Vagina (tissue), 2 donors: ENCODE data around the gene USH1C. TPM values are rescaled to one million over a fixed set of nuclear protein-coding genes. Genes with fewer than 3 reads are reported as not detected.

ENCODE experiments used
- DNase-seq, 2 donors: peaks; one replicate each; pipeline ENCODE4 v3.0.0-alpha.2; 2017; ENCODE audit errors: extremely low spot score in 2 of 2
- H3K27ac ChIP-seq: fragments of 200-600 bp; sonication (generic); one replicate; pipeline ENCODE4 v1.5.1; 2019
- H3K27me3 ChIP-seq: fragments of 200-600 bp; sonication (generic); one replicate; pipeline ENCODE4 v1.5.1; 2019
- H3K36me3 ChIP-seq, 2 donors: fragments of 200-600 bp; sonication (generic); one replicate each; pipeline ENCODE4 v1.5.1; 2017 to 2019
- H3K4me1 ChIP-seq: fragments of 200-600 bp; sonication (generic); one replicate; pipeline ENCODE4 v1.5.1; 2019
- H3K4me3 ChIP-seq, 2 donors: fragments of 200-600 bp; sonication (generic); 1 replicate in 1 of 2; 2 replicates in 1 of 2; pipeline ENCODE4 v1.5.1; 2016 to 2019
- H3K9me3 ChIP-seq: fragments of 200-600 bp; sonication (generic); one replicate; pipeline ENCODE4 v1.5.1; 2019
- POLR2A ChIP-seq, 2 donors: fragments of 450-650 bp; IDR thresholded peaks; one replicate each; pipeline ENCODE4 v1.6.1; 2017; ENCODE audit warnings: antibody characterized with exemption in 2 of 2, mild to moderate bottlenecking in 2 of 2, moderate library complexity in 2 of 2
- POLR2AphosphoS5 ChIP-seq, 2 donors: sonication (generic); formaldehyde crosslinking; IDR thresholded peaks; one replicate each; pipeline ENCODE4 v1.9.0; 2017; ENCODE audit warnings: antibody characterized with exemption in 2 of 2, mild to moderate bottlenecking in 2 of 2, low read depth in 1 of 2; ENCODE audit not compliant: insufficient read depth in 1 of 2
- intact Hi-C: fragments of 100-400 bp; cut with DNase I; formaldehyde crosslinking; loops from one replicate; pipeline ENCODE4 v1.15.1; 2023
- total RNA-seq: library from RNA; depleted of rRNA; stranded (reverse); fragments of >200 nt; gene quantifications from one replicate; pipeline ENCODE4 v1.2.3, GENCODE V29; 2016
- TF ChIP-seq, protein P1 (sequence below), 3 experiments: fragments of 450-650 bp in 2 of 3; fragments of 200-600 bp in 1 of 3; sonication (generic) in 1 of 3; IDR thresholded peaks; one replicate each; pipeline ENCODE4 v1.5.1; 2017 to 2019; ENCODE audit warnings: antibody characterized with exemption in 3 of 3, mild to moderate bottlenecking in 2 of 3, moderate library complexity in 2 of 3

USH1C gene
- total RNA-seq, 1 donor from 2014 or later = not detected

GRCh38 chr11:17463546-17464174 lies 80.6 kb downstream of the USH1C start:
- Histone ChIP-seq H3K27me3 (no peaks in the 10 kb centered on the region), H3K4me3 (no peak overlapping the region), H3K27ac (no peak overlapping the region), H3K9me3 (no peaks in the 10 kb centered on the region), H3K36me3 (no peaks in the 10 kb centered on the region), H3K4me1 (no peaks in the 10 kb centered on the region)
- TF ChIP-seq POLR2A (IDR thresholded peaks at IDR 0.05) = no peak
- TF ChIP-seq, protein P1, sequence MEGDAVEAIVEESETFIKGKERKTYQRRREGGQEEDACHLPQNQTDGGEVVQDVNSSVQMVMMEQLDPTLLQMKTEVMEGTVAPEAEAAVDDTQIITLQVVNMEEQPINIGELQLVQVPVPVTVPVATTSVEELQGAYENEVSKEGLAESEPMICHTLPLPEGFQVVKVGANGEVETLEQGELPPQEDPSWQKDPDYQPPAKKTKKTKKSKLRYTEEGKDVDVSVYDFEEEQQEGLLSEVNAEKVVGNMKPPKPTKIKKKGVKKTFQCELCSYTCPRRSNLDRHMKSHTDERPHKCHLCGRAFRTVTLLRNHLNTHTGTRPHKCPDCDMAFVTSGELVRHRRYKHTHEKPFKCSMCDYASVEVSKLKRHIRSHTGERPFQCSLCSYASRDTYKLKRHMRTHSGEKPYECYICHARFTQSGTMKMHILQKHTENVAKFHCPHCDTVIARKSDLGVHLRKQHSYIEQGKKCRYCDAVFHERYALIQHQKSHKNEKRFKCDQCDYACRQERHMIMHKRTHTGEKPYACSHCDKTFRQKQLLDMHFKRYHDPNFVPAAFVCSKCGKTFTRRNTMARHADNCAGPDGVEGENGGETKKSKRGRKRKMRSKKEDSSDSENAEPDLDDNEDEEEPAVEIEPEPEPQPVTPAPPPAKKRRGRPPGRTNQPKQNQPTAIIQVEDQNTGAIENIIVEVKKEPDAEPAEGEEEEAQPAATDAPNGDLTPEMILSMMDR (IDR thresholded peaks at IDR 0.05) = no peak
- no peak for TF ChIP-seq POLR2AphosphoS5 (IDR thresholded peaks at IDR 0.05; ENCODE audit: insufficient read depth in 1 of 2, low read depth in 1 of 2)
- DNase-seq = no peak
- intact Hi-C loops = no loop called here

- Histone ChIP-seq H3K27me3 (no peaks in the 10 kb centered on the region), H3K4me1 (no peaks in the 10 kb centered on the region), H3K36me3 (no peaks in the 10 kb centered on the region), H3K27ac (no peak overlapping the region), H3K9me3 (no peaks in the 10 kb centered on the region), H3K4me3 (no peak overlapping the region)
- no peak for TF ChIP-seq POLR2A (IDR thresholded peaks at IDR 0.05)
- TF ChIP-seq POLR2AphosphoS5 (IDR thresholded peaks at IDR 0.05; ENCODE audit: insufficient read depth in 1 of 2, low read depth in 1 of 2) = no peak
- TF ChIP-seq, protein P1 (IDR thresholded peaks at IDR 0.05) = no peak
- DNase-seq = no peak
- intact Hi-C loops = no loop called here
These were observed 81.3 kb downstream of the USH1C start for GRCh38 chr11:17462940-17463339.

DNA sequence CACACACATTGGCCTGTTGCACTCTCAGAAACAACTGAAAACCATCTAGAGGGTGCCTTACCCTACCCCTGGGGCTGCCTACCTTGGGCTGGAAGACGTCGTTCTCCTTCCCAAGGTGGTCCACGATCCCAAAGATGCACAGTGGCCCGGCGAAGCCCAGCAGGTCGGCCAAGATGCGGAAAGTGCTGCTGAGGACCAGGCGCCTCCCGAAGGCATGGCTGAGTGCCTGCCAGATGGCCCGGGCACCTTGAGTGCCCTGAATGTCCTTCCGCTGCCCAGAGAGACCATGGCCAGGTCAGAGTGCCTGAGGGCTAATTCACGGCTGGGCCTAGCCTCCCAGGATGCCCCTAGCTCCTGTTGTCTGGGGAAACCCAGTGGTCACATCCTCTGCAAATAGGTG lies 83.8 kb downstream of the USH1C start:
- Histone ChIP-seq H3K9me3 (no peaks in the 10 kb centered on the region), H3K4me1 (no peaks in the 10 kb centered on the region), H3K27ac (no peak overlapping the region), H3K36me3 (no peaks in the 10 kb centered on the region), H3K4me3 (no peak overlapping the region), H3K27me3 (no peaks in the 10 kb centered on the region)
- no peak for DNase-seq
- TF ChIP-seq POLR2AphosphoS5 (IDR thresholded peaks at IDR 0.05; ENCODE audit: insufficient read depth in 1 of 2, low read depth in 1 of 2) = no peak
- TF ChIP-seq, protein P1 (IDR thresholded peaks at IDR 0.05) = no peak
- TF ChIP-seq POLR2A (IDR thresholded peaks at IDR 0.05) = no peak
- intact Hi-C loops = no loop called here

DNA sequence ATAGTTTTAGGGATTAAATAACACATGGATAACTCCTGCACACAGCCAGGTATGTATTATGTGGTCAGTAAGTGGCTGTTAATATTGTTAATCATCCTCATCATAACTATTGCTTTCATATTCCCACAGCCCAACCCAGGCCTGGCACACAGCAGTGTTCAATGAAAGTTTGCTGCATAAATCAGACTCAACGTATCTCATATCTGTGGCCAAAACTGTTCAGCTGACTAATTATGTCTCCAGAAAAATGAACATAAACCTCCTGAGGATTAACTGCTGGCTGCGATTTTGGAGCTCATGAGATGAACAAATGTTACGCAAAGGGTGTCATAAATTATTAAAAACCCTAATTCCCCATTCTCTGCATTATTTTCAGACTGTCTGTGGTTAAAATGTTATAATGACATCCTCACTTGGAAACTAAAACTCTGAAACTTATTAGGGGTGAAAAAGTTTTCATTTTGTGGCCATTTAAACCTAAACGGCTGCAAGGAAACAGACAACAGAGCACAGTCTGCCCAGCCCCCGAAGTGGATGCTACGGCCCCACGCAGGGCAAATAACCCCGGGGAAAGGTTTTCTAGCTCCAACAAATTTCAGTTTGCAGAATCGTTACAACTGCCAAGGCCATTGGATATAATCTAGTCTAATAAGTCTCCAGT lies 84.8 kb downstream of the USH1C start:
- no peaks in the 10 kb centered on the region for H3K27me3 ChIP-seq
- no peaks in the 10 kb centered on the region for H3K36me3 ChIP-seq
- intact Hi-C loops = no loop called here
- H3K27ac ChIP-seq = no peak overlapping the region
- H3K4me3 ChIP-seq = no peak overlapping the region
- H3K4me1 ChIP-seq = no peaks in the 10 kb centered on the region
- no peak for DNase-seq
- no peak for TF ChIP-seq POLR2AphosphoS5 (IDR thresholded peaks at IDR 0.05; ENCODE audit: insufficient read depth in 1 of 2, low read depth in 1 of 2)
- no peak for TF ChIP-seq POLR2A (IDR thresholded peaks at IDR 0.05)
- TF ChIP-seq, protein P1 (IDR thresholded peaks at IDR 0.05) = no peak
- H3K9me3 ChIP-seq = no peaks in the 10 kb centered on the region

- Histone ChIP-seq H3K4me3 (no peak overlapping the region), H3K9me3 (no peaks in the 10 kb centered on the region), H3K27ac (no peak overlapping the region), H3K36me3 (no peaks in the 10 kb centered on the region), H3K27me3 (no peaks in the 10 kb centered on the region), H3K4me1 (no peaks in the 10 kb centered on the region)
- no peak for DNase-seq
- TF ChIP-seq POLR2AphosphoS5 (IDR thresholded peaks at IDR 0.05; ENCODE audit: insufficient read depth in 1 of 2, low read depth in 1 of 2) (no peak), POLR2A (IDR thresholded peaks at IDR 0.05) (no peak)
- TF ChIP-seq, protein P1 (IDR thresholded peaks at IDR 0.05) = no peak
- intact Hi-C loops = no loop called here
These were observed 85.9 kb downstream of the USH1C start for GRCh38 chr11:17458268-17458667.
